K562 (cell line): ENCODE measurements around the gene SHISA5. TPM values are rescaled to one million over a fixed set of nuclear protein-coding genes. Genes with fewer than 3 reads are reported as not detected.
A peak's percentile ranks its signal among the peaks of the same experiment; 100 is the strongest.
"Not testable (repeated sequence)": the region's sequence is repeated elsewhere in the genome, so short reads cannot be mapped to it uniquely, and the experiment has no call there.

Experiments used
- ATAC-seq: fragments of 200-7000 bp; cut with Tn5 transposase; 3 replicates; pipeline ENCODE4 v1.9.1; 2020; ENCODE audit warnings: moderate library complexity
- BruUV-seq: library from RNA; stranded (reverse); fragments of 400-500 nt; replicated peaks from 2 replicates; lab custom pipeline; 2021; lab: Mats Ljungman, UMichigan
- CTCF ChIA-PET: fragments of 300-600 bp; formaldehyde crosslinking; extraction: SDS; loops from one replicate; lab custom pipeline; 2021; ENCODE audit warnings: low intra/inter-chr PET ratio; lab: Yijun Ruan, JAX
- POLR2A ChIA-PET: fragments of 300-600, 350-650 bp; sonication (Branson Sonifier 250); formaldehyde crosslinking; extraction: SDS; loops from one replicate; lab custom pipeline; 2021; ENCODE audit warnings: antibody characterized with exemption, inconsistent platforms; lab: Yijun Ruan, JAX
- DNase-seq, 4 experiments: peaks; one replicate each; pipeline versions ENCODE4 v3.0.0 to v3.0.0-alpha.2; 2011 to 2018; ENCODE audit warnings: low spot score in 3 of 4, mixed read lengths in 3 of 4; ENCODE audit errors: extremely low read depth in 1 of 4
- FAIRE-seq: peaks from 2 replicates; lab custom pipeline; 2011; peaks lifted over from hg19 to GRCh38; lab: Jason Lieb, UNC
- H2AFZ ChIP-seq: 2 replicates; pipeline ENCODE4 v1.6.0; 2011; ENCODE audit warnings: low read depth, low read length, control low read depth, inconsistent platforms
- H3K27ac ChIP-seq: fragments of 200-600 bp; 3 replicates; pipeline ENCODE4 v1.8.0; 2011; ENCODE audit warnings: low read depth, mild to moderate bottlenecking, control low read depth, inconsistent platforms, low read length, moderate library complexity, mixed read lengths; ENCODE audit errors: extremely low read depth
- H3K27me3 ChIP-seq, 2 experiments: fragments of 300-600 bp in 1 of 2; 2 replicates in 1 of 2; 3 replicates in 1 of 2; pipeline versions ENCODE4 v1.6.0 to v1.8.0; 2011; ENCODE audit warnings: inconsistent platforms in 2 of 2, low read length in 2 of 2, mild to moderate bottlenecking in 1 of 2, mixed read lengths in 1 of 2, moderate library complexity in 1 of 2; ENCODE audit not compliant: control insufficient read depth in 2 of 2, insufficient read depth in 2 of 2
- H3K36me3 ChIP-seq: fragments of 300-600 bp; 3 replicates; pipeline ENCODE4 v1.8.0; 2011; ENCODE audit warnings: mild to moderate bottlenecking, low read length, inconsistent platforms; ENCODE audit not compliant: control insufficient read depth, insufficient read depth
- H3K4me1 ChIP-seq, 2 experiments: fragments of 200-600 bp in 1 of 2; replicated peaks in 1 of 2; 2 replicates in 1 of 2; 3 replicates in 1 of 2; pipeline versions ENCODE4 v1.5.1 to v1.8.0; 2011; ENCODE audit warnings: inconsistent platforms in 2 of 2, low read length in 2 of 2, mild to moderate bottlenecking in 1 of 2, mixed read lengths in 1 of 2, moderate library complexity in 1 of 2; ENCODE audit not compliant: control insufficient read depth in 2 of 2, insufficient read depth in 2 of 2
- H3K4me2 ChIP-seq: 2 replicates; pipeline ENCODE4 v1.6.1; 2011; ENCODE audit warnings: low read length, control low read depth, inconsistent platforms, mixed read lengths; ENCODE audit not compliant: insufficient read depth
- H3K4me3 ChIP-seq: fragments of 200-600 bp; sonication (generic), shearing (Covaris generic); 2 replicates; pipeline ENCODE4 v1.5.1; 2016; ENCODE audit warnings: control low read depth, inconsistent platforms
- H3K79me2 ChIP-seq: fragments of 200-600 bp; 3 replicates; pipeline ENCODE4 v1.8.0; 2011; ENCODE audit warnings: low read length, inconsistent platforms; ENCODE audit not compliant: control insufficient read depth, insufficient read depth
- H3K9ac ChIP-seq, 2 experiments: 2 replicates each; pipeline versions ENCODE4 v1.6.0 to v1.6.1; 2011; ENCODE audit warnings: low read depth in 2 of 2, low read length in 2 of 2, control low read depth in 1 of 2, inconsistent platforms in 1 of 2, mild to moderate bottlenecking in 1 of 2, mixed read lengths in 1 of 2; ENCODE audit not compliant: insufficient read depth in 1 of 2
- H3K9me1 ChIP-seq: one replicate; pipeline ENCODE4 v1.6.0; 2011; ENCODE audit warnings: inconsistent platforms, mild to moderate bottlenecking, low read length, moderate library complexity; ENCODE audit not compliant: control insufficient read depth, insufficient read depth
- H3K9me3 ChIP-seq: replicated peaks from 2 replicates; pipeline ENCODE4 v1.5.1; 2011; ENCODE audit warnings: low read depth, low read length, inconsistent platforms; ENCODE audit not compliant: control insufficient read depth, insufficient read depth
- H4K20me1 ChIP-seq: replicated peaks from 2 replicates; pipeline ENCODE4 v1.6.1; 2011; ENCODE audit warnings: low read length, inconsistent platforms, mixed read lengths; ENCODE audit not compliant: control insufficient read depth, insufficient read depth
- CTBP1 ChIP-seq: fragments of 450-650 bp; IDR thresholded peaks from 2 replicates; pipeline ENCODE4 v1.6.1; 2016; ENCODE audit warnings: borderline replicate concordance
- HDAC1 ChIP-seq, 2 experiments: fragments of 450-650 bp; IDR thresholded peaks; 2 replicates each; pipeline ENCODE4 v1.6.1; 2016 to 2017; ENCODE audit warnings: inconsistent platforms in 1 of 2, mild to moderate bottlenecking in 1 of 2, moderate library complexity in 1 of 2
- MAFF ChIP-seq: IDR thresholded peaks from 2 replicates; pipeline ENCODE4 v1.6.1; 2012; ENCODE audit warnings: low read length, improper control_type of control experiment
- SMARCA5 ChIP-seq: fragments of 450-650 bp; IDR thresholded peaks from 2 replicates; pipeline ENCODE4 v1.6.1; 2016
- ZNF121 ChIP-seq: sonication (generic); formaldehyde crosslinking; conservative IDR thresholded peaks from 2 replicates; pipeline ENCODE4 v1.8.0; 2022; ENCODE audit warnings: missing genetic modification reagents
- WGBS: fragments of 100-300 bp; shearing (Covaris generic); methylation state at CpG from one replicate; pipeline ENCODE4 v1.1.6; 2016; ENCODE audit warnings: low coverage, mixed read lengths; ENCODE audit not compliant: insufficient coverage; ENCODE audit errors: missing lambda C conversion rate; 5-methylcytosine and 5-hydroxymethylcytosine counted together
- in situ Hi-C: fragments of 300-500 bp; cut with MboI; formaldehyde crosslinking; loops from 4 replicates; pipeline ENCODE4 v1.15.0; 2018; ENCODE audit warnings: inconsistent platforms, mixed read lengths
- intact Hi-C: fragments of 100-400 bp; cut with micrococcal nuclease; formaldehyde crosslinking; loops from 2 replicates; pipeline ENCODE4 v1.14.2; 2022
- polyA plus RNA-seq, 8 experiments: library from polyadenylated mRNA; depleted of rRNA in 4 of 8; stranded (reverse) in 5 of 8; unstranded in 3 of 8; fragments of >200 nt; fragmentation: Nextera tagmentation in 2 of 8; fragmentation: Illumina TruSeq in 1 of 8; extraction: Ambion mirVana in 2 of 8; extraction: Trizol in 1 of 8; gene quantifications; 2 replicates each; pipeline versions ENCODE4 v1.2.1 to v1.2.3, GENCODE V29; 2011 to 2014; ENCODE audit warnings: inconsistent platforms in 1 of 8, missing spikeins in 1 of 8
- total RNA-seq, 7 experiments: library from RNA; depleted of rRNA in 6 of 7; stranded (reverse); fragments of >200 nt in 6 of 7; fragmentation: Illumina TruSeq in 2 of 7; extraction: Trizol in 2 of 7; gene quantifications; 2 replicates each; pipeline versions ENCODE4 v1.2.1 to v1.2.3, GENCODE V29; 2011 to 2021; ENCODE audit warnings: low replicate concordance in 1 of 7
- TF ChIP-seq, protein P1 (sequence below): sonication (generic); formaldehyde crosslinking; IDR thresholded peaks from 2 replicates; pipeline ENCODE4 v1.8.0; 2022; ENCODE audit warnings: missing genetic modification reagents, mild to moderate bottlenecking, moderate library complexity, borderline replicate concordance

Gene SHISA5
- total and polyA plus RNA-seq, 9 of the 15 experiments (the other 6 are each of a cell fraction or from before 2014, with no cell fraction given), result 8.4 to 85.8 (median 56.1) TPM

DNA sequence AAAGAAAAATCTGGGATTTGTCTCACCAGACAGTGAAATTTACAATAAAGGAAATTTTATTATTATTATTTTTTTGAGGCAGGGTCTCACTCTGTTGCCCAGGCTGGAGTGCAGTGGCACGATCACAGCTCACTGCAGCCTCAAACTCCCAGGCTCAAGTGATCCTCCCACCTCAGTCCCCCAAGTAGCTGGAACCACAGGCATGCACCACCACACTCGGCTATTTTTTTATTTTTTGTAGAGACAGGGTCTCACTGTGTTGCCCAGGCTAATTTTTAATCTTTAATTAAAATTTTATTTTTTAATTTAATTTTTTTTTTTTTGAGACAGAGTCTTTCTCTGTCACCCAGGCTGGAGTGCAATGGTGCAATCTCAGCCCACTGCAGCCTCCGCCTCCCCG is 29.9 kb downstream of the SHISA5 start:
- POLR2A ChIA-PET, result interaction anchor here (0.7 to 2.5 kb wide), 4 partner anchors 27 to 84 kb away, joined by 3 to 6 read pairs (median 4); no protein-coding TSS in a partner anchor
- Histone ChIP-seq H3K79me2 (peaks cover 24% of the 10 kb centered on the region), H3K4me1 (peaks cover 5 to 35% of the 10 kb centered on the region in 2 experiments; a peak in 4 of 5 replicates)
- ATAC-seq, H3K4me3 ChIP-seq, H2AFZ ChIP-seq, H3K27me3 ChIP-seq, BruUV-seq, intact Hi-C loops, H3K9me3 ChIP-seq, in situ Hi-C loops, FAIRE-seq, H3K9me1 ChIP-seq, H3K27ac ChIP-seq, H4K20me1 ChIP-seq, H3K9ac ChIP-seq, CTCF ChIA-PET, DNase-seq, H3K4me2 ChIP-seq, H3K36me3 ChIP-seq: not testable (repeated sequence)
- TF ChIP-seq ZNF121 (CRISPR knock-in tag), result peak; percentile 92
- 100% methylated on average over 4 of the region's 4 CpGs for WGBS

DNA sequence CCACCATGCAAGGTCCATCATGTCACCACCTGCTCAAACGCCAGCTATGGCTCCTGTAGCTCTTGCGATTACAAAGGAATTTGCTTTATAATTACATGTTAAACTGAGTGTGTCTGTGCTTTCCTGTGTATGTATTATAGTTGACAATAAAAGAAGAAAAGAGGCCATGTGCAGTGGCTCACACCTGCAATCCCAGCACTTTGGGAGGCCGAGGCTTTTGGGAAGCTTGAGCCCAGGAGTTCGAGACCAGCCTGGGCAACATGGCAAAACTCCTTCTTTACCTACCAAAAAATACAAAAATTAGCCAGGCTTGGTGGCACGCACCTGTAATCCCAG is 30.4 kb downstream of the SHISA5 start:
- H3K36me3 ChIP-seq, result peaks cover 13% of the 10 kb centered on the region; the same call in 1 of the 3 replicates
- FAIRE-seq (no peak), DNase-seq (no peak), ATAC-seq (no peak)
- peak overlapping the region; percentile 94 for H3K4me2 ChIP-seq
- H3K79me2 ChIP-seq, result peaks cover 24% of the 10 kb centered on the region
- no TSS peak for BruUV-seq
- in situ Hi-C loops (no loop called here), intact Hi-C loops (loop anchor here (2.0 kb wide), 1 partner anchor 33 kb away; no protein-coding TSS in a partner anchor)
- H3K27me3 ChIP-seq, result no peaks in the 10 kb centered on the region
- ChIA-PET POLR2A (interaction anchor here (0.6 to 2.5 kb wide), 10 partner anchors 12 to 179 kb away, joined by 3 to 7 read pairs (median 5); partner anchors contain the start of genes ATRIP, CCDC51, SLC26A6 and TMA7), CTCF (no interaction called here)
- H2AFZ ChIP-seq, result peak overlapping the region; percentile 99
- no peaks in the 10 kb centered on the region for H3K9me3 ChIP-seq
- H3K4me1 ChIP-seq, result peaks cover 5 to 38% of the 10 kb centered on the region in 2 experiments; a peak in 4 of 5 replicates
- peak overlapping the region; percentile 99 for H3K27ac ChIP-seq
- H4K20me1 ChIP-seq, result no peaks in the 10 kb centered on the region
- H3K9me1 ChIP-seq, result no peaks in the 10 kb centered on the region
- H3K4me3 ChIP-seq, result no peak overlapping the region
- 72% methylated on average over 5 of the region's 5 CpGs for WGBS
- TF ChIP-seq HDAC1 (IDR thresholded peaks at IDR 0.05) (0 out of 4 replicates have a peak, but pooled peaks of 1 of the 2 experiments have one; percentile 8), CTBP1 (no peak), MAFF (no peak), SMARCA5 (0 out of 2 replicates have a peak, but pooled peaks have one; percentile 1)
- TF ChIP-seq, protein P1, sequence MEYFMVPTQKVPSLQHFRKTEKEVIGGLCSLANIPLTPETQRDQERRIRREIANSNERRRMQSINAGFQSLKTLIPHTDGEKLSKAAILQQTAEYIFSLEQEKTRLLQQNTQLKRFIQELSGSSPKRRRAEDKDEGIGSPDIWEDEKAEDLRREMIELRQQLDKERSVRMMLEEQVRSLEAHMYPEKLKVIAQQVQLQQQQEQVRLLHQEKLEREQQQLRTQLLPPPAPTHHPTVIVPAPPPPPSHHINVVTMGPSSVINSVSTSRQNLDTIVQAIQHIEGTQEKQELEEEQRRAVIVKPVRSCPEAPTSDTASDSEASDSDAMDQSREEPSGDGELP (CRISPR knock-in tag), result 0 out of 2 replicates have a peak, but pooled peaks have one; percentile 0
- peak overlapping the region; percentile 90 to 94 for H3K9ac ChIP-seq
